WTC11 (cell line): ENCODE results near the gene ATP10D. TPM values are rescaled to one million over a fixed set of nuclear protein-coding genes. Genes with fewer than 3 reads are reported as not detected.
"Not testable (repeated sequence)": the region's sequence is repeated elsewhere in the genome, so short reads cannot be mapped to it uniquely, and the experiment has no call there.

Experiments used
- ATAC-seq: fragments of 200-7000 bp; cut with Tn5 transposase; 2 replicates; pipeline ENCODE4 v1.10.0; 2021; ENCODE audit warnings: mild to moderate bottlenecking, moderate library complexity
- CTCF ChIA-PET: fragments of 300-600 bp; sonication (Branson Sonifier 250); formaldehyde crosslinking; loops from one replicate; lab custom pipeline; 2021; ENCODE audit warnings: antibody characterized with exemption; lab: Charles Lee
- POLR2A ChIA-PET: fragments of 350-600 bp; sonication (Branson Sonifier 250); formaldehyde crosslinking; loops from one replicate; lab custom pipeline; 2021; ENCODE audit warnings: antibody characterized with exemption; lab: Charles Lee
- DNase-seq: peaks from one replicate; pipeline ENCODE4 v3.0.0; 2021; ENCODE audit warnings: low spot score
- H3K27ac Mint-ChIP-seq: 2 replicates; pipeline ENCODE4 v1.8.0; 2021; ENCODE audit warnings: mixed read lengths
- H3K27me3 Mint-ChIP-seq: 2 replicates; pipeline ENCODE4 v1.8.0; 2021; ENCODE audit warnings: low read depth, mild to moderate bottlenecking, moderate library complexity, mixed read lengths
- H3K36me3 Mint-ChIP-seq: 2 replicates; pipeline ENCODE4 v1.8.0; 2021; ENCODE audit warnings: mixed read lengths
- H3K4me1 Mint-ChIP-seq: 2 replicates; pipeline ENCODE4 v1.8.0; 2022; ENCODE audit warnings: mixed read lengths
- H3K4me3 Mint-ChIP-seq: 2 replicates; pipeline ENCODE4 v1.8.0; 2021; ENCODE audit warnings: mild to moderate bottlenecking, moderate library complexity, mixed read lengths
- H3K9me3 Mint-ChIP-seq: 2 replicates; pipeline ENCODE4 v1.8.0; 2021; ENCODE audit warnings: mixed read lengths
- ATF2 ChIP-seq: sonication (generic); formaldehyde crosslinking; IDR thresholded peaks from 2 replicates; pipeline ENCODE4 v1.8.1; 2022; ENCODE audit warnings: low read depth, missing genetic modification reagents, borderline replicate concordance
- FOXK1 ChIP-seq: sonication (generic); formaldehyde crosslinking; IDR thresholded peaks from 2 replicates; pipeline ENCODE4 v1.8.0; 2022; ENCODE audit warnings: mild to moderate bottlenecking, moderate library complexity, missing genetic modification reagents
- FOXP4 ChIP-seq: sonication (generic); formaldehyde crosslinking; IDR thresholded peaks from 2 replicates; pipeline ENCODE4 v1.8.0; 2022; ENCODE audit warnings: mild to moderate bottlenecking, missing genetic modification reagents
- GTF2I ChIP-seq: fragments of 250-450 bp; sonication (Bioruptor Pico); conservative IDR thresholded peaks from 2 replicates; pipeline ENCODE4 v1.4.0; 2021; ENCODE audit warnings: mild to moderate bottlenecking
- KAT7 ChIP-seq: sonication (generic); formaldehyde crosslinking; IDR thresholded peaks from 2 replicates; pipeline ENCODE4 v1.8.1; 2023; ENCODE audit warnings: missing genetic modification reagents, mild to moderate bottlenecking, borderline replicate concordance
- MXD4 ChIP-seq: fragments of 250-450 bp; sonication (Bioruptor Pico); IDR thresholded peaks from 2 replicates; pipeline ENCODE4 v1.8.0; 2021; ENCODE audit warnings: mild to moderate bottlenecking, moderate library complexity, borderline replicate concordance
- MYBL2 ChIP-seq: sonication (generic); formaldehyde crosslinking; IDR thresholded peaks from 2 replicates; pipeline ENCODE4 v1.8.1; 2023; ENCODE audit warnings: mild to moderate bottlenecking, moderate library complexity, missing genetic modification reagents
- NR2C2 ChIP-seq: sonication (generic); formaldehyde crosslinking; IDR thresholded peaks from 2 replicates; pipeline ENCODE4 v1.8.0; 2022; ENCODE audit warnings: mild to moderate bottlenecking, missing genetic modification reagents
- OVOL2 ChIP-seq: fragments of 250-450 bp; sonication (Bioruptor Pico); IDR thresholded peaks from 2 replicates; pipeline ENCODE4 v1.9.0; 2021; ENCODE audit warnings: mild to moderate bottlenecking, borderline replicate concordance
- PRDM15 ChIP-seq: sonication (generic); formaldehyde crosslinking; IDR thresholded peaks from 2 replicates; pipeline ENCODE4 v1.8.0; 2022; ENCODE audit warnings: missing genetic modification reagents
- SOX15 ChIP-seq: fragments of 250-450 bp; sonication (Bioruptor Pico); IDR thresholded peaks from 2 replicates; pipeline ENCODE4 v1.9.0; 2021; ENCODE audit warnings: mild to moderate bottlenecking
- SP1 ChIP-seq: sonication (generic); formaldehyde crosslinking; conservative IDR thresholded peaks from 2 replicates; pipeline ENCODE4 v1.8.1; 2022; ENCODE audit warnings: missing genetic modification reagents
- ZNF232 ChIP-seq: sonication (generic); formaldehyde crosslinking; IDR thresholded peaks from 2 replicates; pipeline ENCODE4 v1.8.0; 2022; ENCODE audit warnings: mild to moderate bottlenecking, missing genetic modification reagents
- ZNF396 ChIP-seq: fragments of 250-450 bp; sonication (Bioruptor Pico); IDR thresholded peaks from 2 replicates; pipeline ENCODE4 v1.8.0; 2021; ENCODE audit warnings: mild to moderate bottlenecking, moderate library complexity, borderline replicate concordance
- ZNF532 ChIP-seq: fragments of 250-450 bp; sonication (Bioruptor Pico); IDR thresholded peaks from 2 replicates; pipeline ENCODE4 v1.9.0; 2021; ENCODE audit warnings: mild to moderate bottlenecking, borderline replicate concordance
- total RNA-seq: library from RNA; stranded (reverse); gene quantifications from 3 replicates; pipeline ENCODE4 v1.2.3, GENCODE V29; 2021

Gene ATP10D
- total RNA-seq, 1 experiment from 2014 or later: 3.1 TPM

GRCh38 chr4:47551682-47552081, 66.6 kb downstream of the ATP10D start:
- TF ChIP-seq ZNF532 (CRISPR knock-in tag) (no peak), SP1 (no peak), OVOL2 (CRISPR knock-in tag) (no peak), FOXP4 (CRISPR knock-in tag) (no peak), MYBL2 (no peak)
- Mint-ChIP-seq H3K4me3 (no peak overlapping the region), H3K4me1 (no peaks in the 10 kb centered on the region), H3K36me3 (no peaks in the 10 kb centered on the region), H3K9me3 (peaks cover 3% of the 10 kb centered on the region; the same call in 1 of the 2 replicates), H3K27me3 (no peaks in the 10 kb centered on the region), H3K27ac (no peak overlapping the region)
- POLR2A ChIA-PET: no interaction called here
- ATAC-seq: no peak
- no peak for DNase-seq
- CTCF ChIA-PET: no interaction called here

GRCh38 chr4:47553329-47554125, 68.5 kb downstream of the ATP10D start:
- peaks cover 3% of the 10 kb centered on the region; the same call in 1 of the 2 replicates for H3K9me3 Mint-ChIP-seq
- H3K27me3 Mint-ChIP-seq: no peaks in the 10 kb centered on the region
- H3K4me1 Mint-ChIP-seq: no peaks in the 10 kb centered on the region
- TF ChIP-seq MXD4 (CRISPR knock-in tag) (no peak), GTF2I (CRISPR knock-in tag) (no peak), ATF2 (CRISPR knock-in tag) (no peak), SOX15 (no peak), MYBL2 (no peak), ZNF232 (CRISPR knock-in tag) (no peak), ZNF396 (CRISPR knock-in tag) (no peak), PRDM15 (CRISPR knock-in tag) (no peak), KAT7 (CRISPR knock-in tag) (no peak), NR2C2 (no peak), FOXK1 (CRISPR knock-in tag) (no peak)
- H3K4me3 Mint-ChIP-seq: no peak overlapping the region
- no peaks in the 10 kb centered on the region for H3K36me3 Mint-ChIP-seq
- ChIA-PET POLR2A (no interaction called here), CTCF (no interaction called here)
- DNase-seq (no peak), ATAC-seq (no peak)
- no peak overlapping the region for H3K27ac Mint-ChIP-seq

- H3K27me3 Mint-ChIP-seq: not testable (repeated sequence)
These were observed 70.8 kb downstream of the ATP10D start for GRCh38 chr4:47555920-47556319.

More at GRCh38 chr4:47555920-47556319, 70.8 kb downstream of the ATP10D start:
- ATAC-seq, DNase-seq, H3K4me1 Mint-ChIP-seq, H3K36me3 Mint-ChIP-seq, POLR2A ChIA-PET, H3K9me3 Mint-ChIP-seq, H3K27ac Mint-ChIP-seq, H3K4me3 Mint-ChIP-seq: not testable (repeated sequence)
- CTCF ChIA-PET: interaction anchor here (0.6 kb wide), 1 partner anchor 669 kb away, joined by 3 read pairs; no protein-coding TSS in a partner anchor
